ENCODE data around the gene AQP11. TPM values are rescaled to one million over a fixed set of nuclear protein-coding genes. Genes with fewer than 3 reads are reported as not detected.

The AQP11 gene
- total RNA-seq, 2 experiments from 2014 or later: not detected

DNA sequence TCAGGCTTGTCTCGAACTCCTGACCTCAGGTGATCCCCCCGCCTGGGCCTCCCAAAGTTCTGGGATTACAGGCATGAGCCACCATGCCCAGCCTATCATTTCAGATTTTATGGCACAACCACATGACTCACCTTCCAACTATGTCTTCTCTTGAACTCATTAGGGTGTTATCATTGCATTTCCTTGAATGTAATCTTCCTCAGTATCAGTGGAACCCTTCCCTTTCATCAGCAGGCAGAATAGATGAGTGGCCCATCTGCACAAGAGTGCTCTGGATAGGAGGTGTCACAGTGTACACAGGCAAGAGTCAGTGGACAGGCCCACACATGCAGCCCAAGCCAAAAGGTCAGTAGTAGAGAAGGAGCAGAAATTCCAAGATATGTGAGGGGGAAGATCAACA lies 29.1 kb upstream of the AQP11 start:
- intact Hi-C loops (cut with DNase I, micrococcal nuclease): no loop called here
- no peak overlapping the region for H3K4me3 Mint-ChIP-seq
- Histone ChIP-seq H3K27ac (ENCODE audit: low read depth in 1 of 2, low read length in 2 of 2) (no peak overlapping the region), H3K9me3 (ENCODE audit: control insufficient read depth in 1 of 2, insufficient read depth in 1 of 2, low read length in 2 of 2) (peaks cover 0 to 7% of the 10 kb centered on the region in 2 experiments), H3K36me3 (ENCODE audit: insufficient read depth, low read length) (no peaks in the 10 kb centered on the region), H3K4me1 (ENCODE audit: insufficient read depth, low read length) (no peaks in the 10 kb centered on the region), H3K4me3 (ENCODE audit: low read length) (no peak overlapping the region), H3K27me3 (ENCODE audit: control insufficient read depth in 1 of 2, insufficient read depth in 2 of 2, low read length in 2 of 2) (no peaks in the 10 kb centered on the region)
- no peak for ATAC-seq (ENCODE audit: poor library complexity)
- ChIA-PET POLR2A (no interaction called here), CTCF (no interaction called here)
- peaks cover 5% of the 10 kb centered on the region for H3K27me3 Mint-ChIP-seq
- H3K27ac Mint-ChIP-seq: no peak overlapping the region
- no peaks in the 10 kb centered on the region for H3K4me1 Mint-ChIP-seq (ENCODE audit: low read depth)
- TF ChIP-seq, protein P1, sequence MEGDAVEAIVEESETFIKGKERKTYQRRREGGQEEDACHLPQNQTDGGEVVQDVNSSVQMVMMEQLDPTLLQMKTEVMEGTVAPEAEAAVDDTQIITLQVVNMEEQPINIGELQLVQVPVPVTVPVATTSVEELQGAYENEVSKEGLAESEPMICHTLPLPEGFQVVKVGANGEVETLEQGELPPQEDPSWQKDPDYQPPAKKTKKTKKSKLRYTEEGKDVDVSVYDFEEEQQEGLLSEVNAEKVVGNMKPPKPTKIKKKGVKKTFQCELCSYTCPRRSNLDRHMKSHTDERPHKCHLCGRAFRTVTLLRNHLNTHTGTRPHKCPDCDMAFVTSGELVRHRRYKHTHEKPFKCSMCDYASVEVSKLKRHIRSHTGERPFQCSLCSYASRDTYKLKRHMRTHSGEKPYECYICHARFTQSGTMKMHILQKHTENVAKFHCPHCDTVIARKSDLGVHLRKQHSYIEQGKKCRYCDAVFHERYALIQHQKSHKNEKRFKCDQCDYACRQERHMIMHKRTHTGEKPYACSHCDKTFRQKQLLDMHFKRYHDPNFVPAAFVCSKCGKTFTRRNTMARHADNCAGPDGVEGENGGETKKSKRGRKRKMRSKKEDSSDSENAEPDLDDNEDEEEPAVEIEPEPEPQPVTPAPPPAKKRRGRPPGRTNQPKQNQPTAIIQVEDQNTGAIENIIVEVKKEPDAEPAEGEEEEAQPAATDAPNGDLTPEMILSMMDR (IDR thresholded peaks at IDR 0.05): no peak
- no peak for DNase-seq
- H3K9me3 Mint-ChIP-seq: peaks cover 5% of the 10 kb centered on the region
- no peaks in the 10 kb centered on the region for H3K36me3 Mint-ChIP-seq (ENCODE audit: low read depth)

DNA sequence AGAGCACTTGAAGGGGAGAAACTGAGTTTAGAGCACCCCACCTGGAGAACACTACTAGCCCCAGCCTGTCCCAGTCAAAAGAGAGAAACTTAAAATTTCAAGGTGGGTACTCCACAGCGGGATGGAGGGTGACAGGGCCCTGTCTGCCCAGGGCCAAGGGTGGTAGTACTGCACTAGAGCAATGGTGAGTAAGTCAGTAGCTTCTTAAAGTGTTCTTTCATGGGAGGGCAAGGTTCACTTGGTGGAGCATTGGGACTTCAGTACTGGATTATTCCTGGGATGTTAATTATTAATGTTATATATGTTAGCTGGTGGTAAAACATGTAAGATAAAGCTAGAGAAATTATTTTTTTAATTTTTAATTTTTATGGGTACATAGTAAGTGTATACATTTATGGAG lies 28.5 kb upstream of the AQP11 start:
- Histone ChIP-seq H3K27ac (ENCODE audit: low read depth in 1 of 2, low read length in 2 of 2) (no peak overlapping the region), H3K9me3 (ENCODE audit: control insufficient read depth in 1 of 2, insufficient read depth in 1 of 2, low read length in 2 of 2) (peaks cover 0 to 3% of the 10 kb centered on the region in 2 experiments), H3K36me3 (ENCODE audit: insufficient read depth, low read length) (no peaks in the 10 kb centered on the region), H3K4me3 (ENCODE audit: low read length) (no peak overlapping the region), H3K27me3 (ENCODE audit: control insufficient read depth in 1 of 2, insufficient read depth in 2 of 2, low read length in 2 of 2) (no peaks in the 10 kb centered on the region), H3K4me1 (ENCODE audit: insufficient read depth, low read length) (no peaks in the 10 kb centered on the region)
- H3K4me3 Mint-ChIP-seq: no peak overlapping the region
- TF ChIP-seq, protein P1 (IDR thresholded peaks at IDR 0.05): no peak
- H3K27me3 Mint-ChIP-seq: peaks cover 5% of the 10 kb centered on the region
- intact Hi-C loops (cut with DNase I, micrococcal nuclease): no loop called here
- CTCF ChIA-PET: interaction anchor here (0.6 kb wide), 1 partner anchor 666 kb away, joined by 3 read pairs; no protein-coding TSS in a partner anchor
- H3K27ac Mint-ChIP-seq: no peak overlapping the region
- H3K9me3 Mint-ChIP-seq: peaks cover 5% of the 10 kb centered on the region
- no peak for DNase-seq
- H3K4me1 Mint-ChIP-seq (ENCODE audit: low read depth): no peaks in the 10 kb centered on the region
- POLR2A ChIA-PET: no interaction called here
- ATAC-seq (ENCODE audit: poor library complexity): no peak
- H3K36me3 Mint-ChIP-seq (ENCODE audit: low read depth): no peaks in the 10 kb centered on the region

DNA sequence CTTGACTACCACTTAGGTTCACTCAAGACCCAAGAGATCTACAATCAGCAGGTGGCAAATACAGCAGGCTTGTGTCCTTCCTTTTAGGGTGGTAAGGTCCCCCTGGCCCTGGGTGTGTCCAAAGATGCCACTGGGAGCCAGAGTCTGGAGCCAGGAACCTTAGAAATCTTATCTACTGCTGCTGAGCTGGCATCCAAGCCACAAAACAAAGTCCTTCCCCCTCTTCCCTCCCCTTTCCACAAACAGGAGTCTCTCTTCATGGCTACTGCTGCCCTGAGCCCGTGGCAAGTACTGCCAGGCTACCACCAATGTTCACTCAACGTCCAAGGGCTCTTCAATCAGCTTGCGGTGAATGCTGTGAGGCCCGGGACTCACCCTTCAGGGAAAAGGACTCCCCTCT lies 21.4 kb upstream of the AQP11 start:
- H3K27me3 ChIP-seq (ENCODE audit: control insufficient read depth in 1 of 2, insufficient read depth in 2 of 2, low read length in 2 of 2): no peaks in the 10 kb centered on the region
- no peaks in the 10 kb centered on the region for H3K36me3 ChIP-seq (ENCODE audit: insufficient read depth, low read length)
- ATAC-seq (ENCODE audit: poor library complexity) (no peak), DNase-seq (no peak)
- Mint-ChIP-seq H3K27me3 (peaks cover 5% of the 10 kb centered on the region), H3K27ac (no peak overlapping the region), H3K4me3 (no peak overlapping the region), H3K36me3 (ENCODE audit: low read depth) (no peaks in the 10 kb centered on the region), H3K4me1 (ENCODE audit: low read depth) (no peaks in the 10 kb centered on the region), H3K9me3 (peaks cover 5% of the 10 kb centered on the region)
- TF ChIP-seq, protein P1 (IDR thresholded peaks at IDR 0.05): no peak
- no peaks in the 10 kb centered on the region for H3K4me1 ChIP-seq (ENCODE audit: insufficient read depth, low read length)
- no peak overlapping the region for H3K4me3 ChIP-seq (ENCODE audit: low read length)
- CTCF ChIA-PET: no interaction called here
- no peak overlapping the region for H3K27ac ChIP-seq (ENCODE audit: low read depth in 1 of 2, low read length in 2 of 2)
- no peaks in the 10 kb centered on the region for H3K9me3 ChIP-seq (ENCODE audit: control insufficient read depth in 1 of 2, insufficient read depth in 1 of 2, low read length in 2 of 2)
- POLR2A ChIA-PET: no interaction called here
- intact Hi-C loops (cut with DNase I, micrococcal nuclease): no loop called here

Measured in CD4-positive, alpha-beta T cell (primary cell).